Measurements from ENCODE around the gene MAP1LC3B.

- TF ChIP-seq CTCF (IDR thresholded peaks at IDR 0.05; ENCODE audit: low read length) (no peak; the same call in 1 of the 2 replicates), EZH2 (IDR thresholded peaks at IDR 0.05; ENCODE audit: borderline replicate concordance, low read length) (no peak)
Observed at GRCh38 chr16:87421003-87421912, 29.1 kb downstream of the MAP1LC3B start.

All from OCI-LY1 (cell line).